ENCODE data around the gene GNG12.
A peak's percentile ranks its signal among the peaks of the same experiment; 100 is the strongest.

The GNG12 gene

DNA sequence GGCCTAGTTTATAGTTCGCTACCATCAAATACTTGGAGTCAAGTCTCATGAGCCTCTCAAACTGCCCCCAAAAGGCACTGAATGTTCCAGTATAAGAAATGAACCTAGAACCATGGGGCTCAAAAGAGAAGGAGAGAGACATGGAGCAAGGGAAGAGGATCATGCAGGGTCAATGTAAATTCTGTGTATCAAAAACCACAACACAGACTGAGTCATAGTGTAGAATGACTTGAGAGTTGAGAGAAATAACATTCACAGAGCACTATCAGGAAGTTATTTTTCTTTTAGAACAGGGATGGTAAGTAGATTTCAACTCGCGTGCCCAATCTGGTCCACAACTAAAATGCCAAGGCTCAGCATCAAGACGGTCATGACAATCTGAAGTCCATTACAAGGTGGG lies 59.8 kb downstream of the GNG12 start:
- Histone ChIP-seq H3K27ac (ENCODE audit: low read depth, low read length) (no peak overlapping the region), H3K36me3 (ENCODE audit: control insufficient read depth in 1 of 2, insufficient read depth in 2 of 2, low read length in 2 of 2) (peaks cover 3 to 12% of the 10 kb centered on the region in 2 donors), H3K27me3 (ENCODE audit: control insufficient read depth in 1 of 2, insufficient read depth in 2 of 2, low read length in 2 of 2) (no peaks in the 10 kb centered on the region), H3K4me1 (ENCODE audit: control insufficient read depth in 1 of 2, insufficient read depth in 2 of 2, low read length in 2 of 2) (peaks cover 8 to 17% of the 10 kb centered on the region in 2 donors), H3K9me3 (ENCODE audit: control insufficient read depth in 1 of 2, low read length in 2 of 2) (no peaks in the 10 kb centered on the region), H3K9ac (ENCODE audit: low read depth in 1 of 2, low read length in 2 of 2) (no peak overlapping the region), H3K4me3 (ENCODE audit: low read depth in 1 of 2, low read length in 2 of 2) (no peak overlapping the region)

DNA sequence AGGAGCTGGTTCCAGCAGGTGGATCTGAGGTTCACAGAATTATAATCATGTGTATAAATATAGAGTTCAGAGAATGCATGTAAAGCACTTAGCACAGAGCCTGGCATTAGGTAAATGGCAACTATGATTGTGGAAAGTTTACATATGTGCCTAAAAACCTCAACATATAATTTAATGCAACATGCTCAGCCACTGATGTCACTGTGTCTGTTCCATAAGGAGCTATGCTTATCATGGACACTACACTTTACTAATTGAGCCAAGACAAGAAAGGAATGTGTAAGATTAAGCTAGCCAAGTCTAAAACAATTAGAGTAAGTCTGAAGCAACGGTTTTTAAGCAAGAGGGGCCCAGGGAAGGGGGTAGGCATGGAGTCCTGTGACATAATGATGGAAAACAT lies 61.5 kb downstream of the GNG12 start:
- peaks cover 3 to 12% of the 10 kb centered on the region in 2 donors for H3K36me3 ChIP-seq (ENCODE audit: control insufficient read depth in 1 of 2, insufficient read depth in 2 of 2, low read length in 2 of 2)
- H3K4me1 ChIP-seq (ENCODE audit: control insufficient read depth in 1 of 2, insufficient read depth in 2 of 2, low read length in 2 of 2) = peaks cover 14 to 25% of the 10 kb centered on the region in 2 donors
- no peak overlapping the region for H3K9ac ChIP-seq (ENCODE audit: low read depth in 1 of 2, low read length in 2 of 2)
- H3K9me3 ChIP-seq (ENCODE audit: control insufficient read depth in 1 of 2, low read length in 2 of 2) = no peaks in the 10 kb centered on the region
- H3K27ac ChIP-seq (ENCODE audit: low read depth, low read length) = no peak overlapping the region
- H3K27me3 ChIP-seq (ENCODE audit: control insufficient read depth in 1 of 2, insufficient read depth in 2 of 2, low read length in 2 of 2) = no peaks in the 10 kb centered on the region
- no peak overlapping the region for H3K4me3 ChIP-seq (ENCODE audit: low read depth in 1 of 2, low read length in 2 of 2)

DNA sequence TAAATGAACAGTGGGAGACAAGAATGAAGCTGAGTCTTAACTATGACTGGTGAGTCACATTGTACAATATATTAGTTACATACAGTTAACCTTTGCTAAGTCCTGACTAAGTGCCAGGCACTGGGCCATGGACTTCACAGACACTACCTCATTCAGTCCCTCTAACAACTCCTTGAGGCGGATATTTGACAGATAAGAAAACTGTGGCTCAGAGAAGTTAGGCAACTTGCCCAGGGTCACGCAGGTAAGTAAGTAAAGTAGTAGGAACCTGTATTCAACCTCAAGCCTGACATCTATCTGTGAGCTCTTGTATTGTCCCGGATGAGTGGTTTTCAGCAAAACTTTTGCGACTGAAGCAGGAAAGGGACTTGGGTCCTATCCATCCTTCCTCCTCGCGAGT lies 62.1 kb downstream of the GNG12 start:
- H3K36me3 ChIP-seq (ENCODE audit: control insufficient read depth in 1 of 2, insufficient read depth in 2 of 2, low read length in 2 of 2) = peaks cover 3 to 8% of the 10 kb centered on the region in 2 donors
- peaks cover 20 to 31% of the 10 kb centered on the region in 2 donors for H3K4me1 ChIP-seq (ENCODE audit: control insufficient read depth in 1 of 2, insufficient read depth in 2 of 2, low read length in 2 of 2)
- no peak overlapping the region for H3K4me3 ChIP-seq (ENCODE audit: low read depth in 1 of 2, low read length in 2 of 2)
- H3K27me3 ChIP-seq (ENCODE audit: control insufficient read depth in 1 of 2, insufficient read depth in 2 of 2, low read length in 2 of 2) = no peaks in the 10 kb centered on the region
- no peak overlapping the region for H3K27ac ChIP-seq (ENCODE audit: low read depth, low read length)
- no peak overlapping the region for H3K9ac ChIP-seq (ENCODE audit: low read depth in 1 of 2, low read length in 2 of 2)
- no peaks in the 10 kb centered on the region for H3K9me3 ChIP-seq (ENCODE audit: control insufficient read depth in 1 of 2, low read length in 2 of 2)

DNA sequence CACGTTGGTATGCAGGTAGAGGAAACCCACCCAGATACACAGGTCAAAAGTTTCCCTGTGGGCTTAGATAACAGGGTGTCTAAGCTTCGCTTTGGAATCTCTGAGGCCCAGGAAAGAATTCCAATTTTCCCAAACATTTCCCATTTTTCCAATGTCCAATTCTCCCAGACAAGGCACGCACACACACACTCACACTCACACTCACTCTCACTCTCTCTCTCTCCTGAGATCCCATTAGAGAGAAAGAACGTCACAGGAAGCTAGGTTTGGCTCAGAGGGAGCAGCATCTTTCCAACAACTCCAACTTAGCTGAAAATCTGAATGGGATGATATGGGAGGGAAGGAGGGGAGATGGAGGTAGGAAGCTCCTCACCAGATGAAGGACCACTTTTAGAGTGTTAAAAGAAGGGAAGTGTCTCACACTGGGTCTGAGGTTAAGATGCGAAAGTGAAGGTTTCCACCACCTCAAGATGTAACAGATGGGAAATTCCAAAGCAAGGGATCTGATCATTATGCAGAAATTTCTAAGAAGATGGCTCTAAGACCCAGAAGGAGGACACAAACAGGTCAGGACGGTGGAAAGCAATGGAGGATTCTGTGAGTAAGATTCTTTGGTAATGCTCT lies 63.5 kb downstream of the GNG12 start:
- Histone ChIP-seq H3K4me3 (ENCODE audit: low read depth in 1 of 2, low read length in 2 of 2) (no peak overlapping the region), H3K27me3 (ENCODE audit: control insufficient read depth in 1 of 2, insufficient read depth in 2 of 2, low read length in 2 of 2) (no peaks in the 10 kb centered on the region), H3K4me1 (ENCODE audit: control insufficient read depth in 1 of 2, insufficient read depth in 2 of 2, low read length in 2 of 2) (peaks cover 21 to 40% of the 10 kb centered on the region in 2 donors), H3K36me3 (ENCODE audit: control insufficient read depth in 1 of 2, insufficient read depth in 2 of 2, low read length in 2 of 2) (peaks cover 0 to 4% of the 10 kb centered on the region in 2 donors), H3K9me3 (ENCODE audit: control insufficient read depth in 1 of 2, low read length in 2 of 2) (no peaks in the 10 kb centered on the region), H3K9ac (ENCODE audit: low read depth in 1 of 2, low read length in 2 of 2) (no peak overlapping the region), H3K27ac (ENCODE audit: low read depth, low read length) (no peak overlapping the region)

DNA sequence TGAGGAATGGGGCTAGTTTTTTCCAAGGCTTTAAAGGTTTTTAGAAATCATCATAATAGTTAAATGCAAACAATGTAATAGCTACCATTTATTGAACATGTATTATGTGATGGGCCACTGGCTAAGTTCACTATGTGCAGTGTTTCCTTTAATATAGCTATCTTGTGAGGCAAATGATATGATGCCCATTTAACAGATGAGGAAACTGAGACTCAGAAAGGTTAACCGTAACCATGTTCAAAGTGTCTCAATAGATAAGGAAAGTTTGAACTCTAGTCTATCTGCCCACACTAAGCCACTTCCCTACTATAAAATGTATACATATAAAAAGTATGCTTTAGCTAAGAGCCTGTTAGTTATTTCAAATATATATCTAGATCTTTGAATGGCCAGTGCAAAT lies 64.8 kb downstream of the GNG12 start:
- no peaks in the 10 kb centered on the region for H3K9me3 ChIP-seq (ENCODE audit: control insufficient read depth in 1 of 2, low read length in 2 of 2)
- H3K4me3 ChIP-seq (ENCODE audit: low read depth in 1 of 2, low read length in 2 of 2) = no peak overlapping the region
- peaks cover 0 to 4% of the 10 kb centered on the region in 2 donors for H3K36me3 ChIP-seq (ENCODE audit: control insufficient read depth in 1 of 2, insufficient read depth in 2 of 2, low read length in 2 of 2)
- no peaks in the 10 kb centered on the region for H3K27me3 ChIP-seq (ENCODE audit: control insufficient read depth in 1 of 2, insufficient read depth in 2 of 2, low read length in 2 of 2)
- no peak overlapping the region for H3K9ac ChIP-seq (ENCODE audit: low read depth in 1 of 2, low read length in 2 of 2)
- no peak overlapping the region for H3K27ac ChIP-seq (ENCODE audit: low read depth, low read length)
- H3K4me1 ChIP-seq (ENCODE audit: control insufficient read depth in 1 of 2, insufficient read depth in 2 of 2, low read length in 2 of 2) = peaks cover 21 to 50% of the 10 kb centered on the region in 2 donors

DNA sequence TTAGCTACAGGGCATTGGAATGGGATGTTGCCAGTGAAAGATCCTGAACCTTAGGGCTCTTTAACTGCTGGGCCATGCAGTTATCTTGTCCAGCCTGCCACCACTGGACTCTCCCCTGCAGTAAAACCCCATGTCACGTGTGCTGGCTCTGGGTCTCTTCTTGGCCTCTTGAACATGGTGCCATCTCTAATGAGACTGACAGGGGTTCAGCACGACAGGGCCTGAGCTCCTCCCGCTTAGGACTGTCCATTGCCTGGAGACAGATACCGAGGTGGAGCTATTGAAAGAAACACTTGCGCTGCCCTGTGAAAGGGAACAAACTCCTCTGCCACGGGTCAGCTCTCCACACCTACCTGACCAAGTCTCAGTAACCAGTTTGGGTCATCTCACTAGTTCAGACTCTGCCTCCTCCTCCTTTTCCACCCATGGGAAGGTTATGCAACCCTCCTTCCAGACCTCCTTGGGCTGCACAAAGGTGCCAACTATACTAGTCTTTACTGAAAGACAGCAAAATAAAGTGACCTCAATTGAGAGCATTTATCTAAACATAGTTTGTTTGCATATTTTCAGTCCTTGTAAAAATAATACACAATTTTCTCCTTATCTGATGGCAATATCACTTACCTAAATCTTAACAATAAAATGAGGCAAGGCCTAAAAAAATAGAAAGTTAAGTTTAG lies 66.0 kb downstream of the GNG12 start:
- no peak overlapping the region for H3K9ac ChIP-seq (ENCODE audit: low read depth in 1 of 2, low read length in 2 of 2)

DNA sequence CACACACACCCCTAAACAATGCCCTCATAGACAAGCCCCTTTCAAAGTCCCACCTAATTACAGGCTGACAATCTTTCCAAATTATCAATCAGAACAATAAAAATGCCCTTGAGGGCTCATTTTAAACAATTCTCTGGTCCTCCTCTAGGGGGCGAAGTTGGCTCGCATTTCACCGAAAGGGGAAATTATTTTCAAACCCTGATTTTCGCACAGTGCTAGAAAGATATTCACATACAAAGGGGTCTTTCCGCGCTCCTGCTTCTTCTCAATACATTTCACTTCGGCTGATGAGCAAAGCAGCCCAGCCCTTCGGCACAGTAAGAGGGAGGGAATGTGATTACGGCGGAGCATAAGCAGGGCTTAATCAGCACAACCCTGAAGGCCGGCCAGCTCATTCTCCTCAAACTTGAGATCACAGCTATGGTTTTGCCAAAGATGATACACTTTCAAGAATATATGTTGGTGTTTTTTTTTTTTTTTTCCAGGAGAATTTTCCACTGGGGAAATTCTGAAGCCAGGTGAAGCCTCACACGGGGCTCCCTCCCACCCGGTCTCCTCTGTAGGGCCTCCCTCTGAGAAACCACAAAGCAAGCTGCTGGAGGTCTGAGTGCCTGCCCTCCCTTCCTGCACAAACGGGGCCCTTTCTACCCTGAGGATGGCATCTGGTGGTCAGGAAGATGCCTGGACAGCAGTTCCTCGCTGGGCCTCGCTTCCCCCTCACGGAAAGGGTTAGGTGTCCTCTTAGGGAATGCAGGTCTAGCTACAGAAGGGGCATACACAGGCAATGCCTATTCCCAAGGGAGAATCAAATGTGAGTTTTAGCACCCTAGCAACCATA lies 66.9 kb downstream of the GNG12 start:
- Histone ChIP-seq H3K27ac (ENCODE audit: low read depth, low read length) (no peak overlapping the region), H3K36me3 (ENCODE audit: control insufficient read depth in 1 of 2, insufficient read depth in 2 of 2, low read length in 2 of 2) (no peaks in the 10 kb centered on the region), H3K9me3 (ENCODE audit: control insufficient read depth in 1 of 2, low read length in 2 of 2) (no peaks in the 10 kb centered on the region), H3K4me3 (ENCODE audit: low read depth in 1 of 2, low read length in 2 of 2) (peak overlapping the region; percentile 49 to 58), H3K9ac (ENCODE audit: low read depth in 1 of 2, low read length in 2 of 2) (peak overlapping the region; percentile 34 to 39), H3K27me3 (ENCODE audit: control insufficient read depth in 1 of 2, insufficient read depth in 2 of 2, low read length in 2 of 2) (no peaks in the 10 kb centered on the region), H3K4me1 (ENCODE audit: control insufficient read depth in 1 of 2, insufficient read depth in 2 of 2, low read length in 2 of 2) (peaks cover 26 to 49% of the 10 kb centered on the region in 2 donors)

More for the DNA sequence above, 66.0 kb downstream of the GNG12 start:
- H3K9me3 ChIP-seq (ENCODE audit: control insufficient read depth in 1 of 2, low read length in 2 of 2) = no peaks in the 10 kb centered on the region
- no peak overlapping the region for H3K4me3 ChIP-seq (ENCODE audit: low read depth in 1 of 2, low read length in 2 of 2)
- H3K27me3 ChIP-seq (ENCODE audit: control insufficient read depth in 1 of 2, insufficient read depth in 2 of 2, low read length in 2 of 2) = no peaks in the 10 kb centered on the region
- no peak overlapping the region for H3K27ac ChIP-seq (ENCODE audit: low read depth, low read length)
- H3K36me3 ChIP-seq (ENCODE audit: control insufficient read depth in 1 of 2, insufficient read depth in 2 of 2, low read length in 2 of 2) = no peaks in the 10 kb centered on the region
- H3K4me1 ChIP-seq (ENCODE audit: control insufficient read depth in 1 of 2, insufficient read depth in 2 of 2, low read length in 2 of 2) = peaks cover 21 to 50% of the 10 kb centered on the region in 2 donors

DNA sequence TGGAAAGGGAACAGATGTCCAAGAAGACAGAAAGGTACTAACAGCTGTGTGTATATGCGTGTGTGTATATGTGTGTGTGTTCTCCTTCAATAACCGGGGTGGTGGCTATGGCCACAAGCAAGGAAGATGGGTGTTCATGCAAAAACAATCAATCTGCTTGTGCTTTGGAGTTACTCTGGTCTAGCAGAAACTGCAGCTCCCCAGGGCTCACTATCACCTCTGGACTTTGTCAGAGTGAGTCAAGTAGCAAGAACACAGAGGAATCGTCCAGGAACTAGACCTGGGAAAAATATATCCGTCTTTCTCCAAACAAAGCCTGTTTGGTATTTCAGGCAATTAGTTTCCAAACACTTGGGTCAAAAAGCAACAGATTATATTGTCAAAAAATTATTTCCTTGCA lies 68.6 kb downstream of the GNG12 start:
- peaks cover 25 to 56% of the 10 kb centered on the region in 2 donors for H3K4me1 ChIP-seq (ENCODE audit: control insufficient read depth in 1 of 2, insufficient read depth in 2 of 2, low read length in 2 of 2)
- no peaks in the 10 kb centered on the region for H3K36me3 ChIP-seq (ENCODE audit: control insufficient read depth in 1 of 2, insufficient read depth in 2 of 2, low read length in 2 of 2)
- H3K9me3 ChIP-seq (ENCODE audit: control insufficient read depth in 1 of 2, low read length in 2 of 2) = no peaks in the 10 kb centered on the region
- no peaks in the 10 kb centered on the region for H3K27me3 ChIP-seq (ENCODE audit: control insufficient read depth in 1 of 2, insufficient read depth in 2 of 2, low read length in 2 of 2)
- no peak overlapping the region for H3K27ac ChIP-seq (ENCODE audit: low read depth, low read length)
- no peak overlapping the region for H3K9ac ChIP-seq (ENCODE audit: low read depth in 1 of 2, low read length in 2 of 2)
- H3K4me3 ChIP-seq (ENCODE audit: low read depth in 1 of 2, low read length in 2 of 2) = no peak overlapping the region

DNA sequence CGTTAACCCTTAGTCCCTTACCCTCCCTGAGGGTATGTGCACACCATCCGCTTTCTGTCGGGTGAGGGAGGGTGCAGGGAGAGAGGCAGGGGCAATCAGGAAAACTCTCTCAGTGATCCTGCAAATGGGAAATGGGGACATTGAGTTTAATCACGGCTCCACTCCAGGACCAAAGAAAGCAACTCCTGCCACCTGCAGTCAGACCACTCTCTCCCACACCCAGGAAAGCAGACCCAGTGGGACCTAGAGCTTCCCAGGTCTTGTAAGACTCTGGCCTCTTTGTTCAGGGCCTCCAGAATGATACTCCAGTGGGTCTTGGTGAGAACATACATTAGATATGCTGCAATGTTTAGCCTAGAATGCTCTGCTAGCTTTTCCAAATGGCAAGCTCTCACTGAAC lies 71.5 kb downstream of the GNG12 start:
- no peaks in the 10 kb centered on the region for H3K9me3 ChIP-seq (ENCODE audit: control insufficient read depth in 1 of 2, low read length in 2 of 2)
- H3K27ac ChIP-seq (ENCODE audit: low read depth, low read length) = no peak overlapping the region
- H3K9ac ChIP-seq (ENCODE audit: low read depth in 1 of 2, low read length in 2 of 2) = no peak overlapping the region
- H3K4me1 ChIP-seq (ENCODE audit: control insufficient read depth in 1 of 2, insufficient read depth in 2 of 2, low read length in 2 of 2) = peaks cover 26 to 68% of the 10 kb centered on the region in 2 donors
- no peaks in the 10 kb centered on the region for H3K36me3 ChIP-seq (ENCODE audit: control insufficient read depth in 1 of 2, insufficient read depth in 2 of 2, low read length in 2 of 2)
- no peaks in the 10 kb centered on the region for H3K27me3 ChIP-seq (ENCODE audit: control insufficient read depth in 1 of 2, insufficient read depth in 2 of 2, low read length in 2 of 2)
- no peak overlapping the region for H3K4me3 ChIP-seq (ENCODE audit: low read depth in 1 of 2, low read length in 2 of 2)

DNA sequence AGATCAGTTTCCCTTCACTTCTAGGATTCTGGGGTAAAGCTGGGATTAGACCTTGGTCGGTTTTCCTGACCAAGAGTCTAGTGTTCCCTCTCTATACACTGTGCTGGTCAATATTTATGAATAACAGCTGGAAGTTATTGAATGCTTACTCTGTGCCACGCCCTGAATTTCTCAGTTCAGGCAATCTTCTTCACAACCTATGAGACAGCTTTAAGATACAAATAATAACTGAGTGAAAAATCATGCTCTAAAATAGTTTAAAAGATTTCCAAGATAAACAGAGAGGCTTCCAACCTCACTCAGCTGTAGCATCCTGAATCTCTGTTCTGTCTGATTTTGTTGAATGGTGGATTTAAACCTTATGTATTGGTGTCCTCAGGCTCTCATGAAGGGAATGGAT lies 72.2 kb downstream of the GNG12 start:
- Histone ChIP-seq H3K9me3 (ENCODE audit: control insufficient read depth in 1 of 2, low read length in 2 of 2) (no peaks in the 10 kb centered on the region), H3K4me3 (ENCODE audit: low read depth in 1 of 2, low read length in 2 of 2) (no peak overlapping the region), H3K9ac (ENCODE audit: low read depth in 1 of 2, low read length in 2 of 2) (no peak overlapping the region), H3K4me1 (ENCODE audit: control insufficient read depth in 1 of 2, insufficient read depth in 2 of 2, low read length in 2 of 2) (peaks cover 26 to 68% of the 10 kb centered on the region in 2 donors), H3K36me3 (ENCODE audit: control insufficient read depth in 1 of 2, insufficient read depth in 2 of 2, low read length in 2 of 2) (no peaks in the 10 kb centered on the region), H3K27ac (ENCODE audit: low read depth, low read length) (no peak overlapping the region), H3K27me3 (ENCODE audit: control insufficient read depth in 1 of 2, insufficient read depth in 2 of 2, low read length in 2 of 2) (no peaks in the 10 kb centered on the region)

Data from duodenal mucosa (tissue), 2 donors.